Measurements from ENCODE around the gene CANT1. TPM values are rescaled to one million over a fixed set of nuclear protein-coding genes. Genes with fewer than 3 reads are reported as not detected.

The CANT1 gene
- total and polyA plus RNA-seq, 2 of the 13 experiments (the other 11 are each of a cell fraction or from before 2014, with no cell fraction given) = 34.1 to 42.1 TPM

DNA sequence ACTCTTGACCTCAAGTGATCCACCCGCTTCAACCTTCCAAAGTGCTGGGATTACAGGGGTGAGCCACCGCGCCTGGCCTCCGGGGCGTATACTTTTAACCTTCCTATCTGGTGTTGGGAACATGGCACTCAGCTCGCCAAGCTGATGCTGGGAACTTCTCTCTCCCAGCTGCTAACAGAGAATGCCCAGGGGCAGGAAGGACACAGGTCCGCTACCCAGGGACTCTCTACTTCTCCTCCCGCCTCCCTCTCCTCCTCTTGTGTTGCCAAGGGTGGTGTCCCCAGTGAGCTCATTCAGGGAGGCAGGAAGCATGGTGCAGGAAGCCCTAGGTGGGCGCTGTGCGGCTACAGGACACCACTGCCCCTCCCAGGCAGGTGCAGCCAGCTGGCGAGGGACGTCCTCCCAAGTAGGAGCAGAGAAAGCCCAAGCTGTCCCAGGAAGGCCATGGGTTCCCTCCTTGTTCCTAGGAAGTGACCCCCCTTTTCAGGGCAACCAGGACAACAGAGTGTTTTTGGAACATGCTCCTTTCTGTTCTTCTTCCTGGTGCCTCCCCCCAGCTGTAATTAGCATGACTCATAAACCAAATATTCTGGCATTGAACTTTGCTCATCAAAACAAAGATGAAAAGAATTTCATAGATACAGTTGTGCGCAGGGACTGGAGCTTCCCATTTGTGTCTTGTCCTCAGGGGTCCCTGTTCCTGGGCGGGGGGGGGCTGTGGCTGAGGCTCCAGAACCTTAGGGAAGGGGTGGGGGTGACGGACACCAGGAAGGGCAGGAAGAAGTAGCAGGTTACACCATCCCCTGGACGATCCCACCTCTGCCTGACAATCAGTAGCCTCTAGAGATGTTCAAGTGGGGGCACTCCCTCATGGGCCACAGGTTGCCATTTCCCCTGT lies 17.1 kb upstream of the CANT1 start (continued):
- TF ChIP-seq, protein P1, sequence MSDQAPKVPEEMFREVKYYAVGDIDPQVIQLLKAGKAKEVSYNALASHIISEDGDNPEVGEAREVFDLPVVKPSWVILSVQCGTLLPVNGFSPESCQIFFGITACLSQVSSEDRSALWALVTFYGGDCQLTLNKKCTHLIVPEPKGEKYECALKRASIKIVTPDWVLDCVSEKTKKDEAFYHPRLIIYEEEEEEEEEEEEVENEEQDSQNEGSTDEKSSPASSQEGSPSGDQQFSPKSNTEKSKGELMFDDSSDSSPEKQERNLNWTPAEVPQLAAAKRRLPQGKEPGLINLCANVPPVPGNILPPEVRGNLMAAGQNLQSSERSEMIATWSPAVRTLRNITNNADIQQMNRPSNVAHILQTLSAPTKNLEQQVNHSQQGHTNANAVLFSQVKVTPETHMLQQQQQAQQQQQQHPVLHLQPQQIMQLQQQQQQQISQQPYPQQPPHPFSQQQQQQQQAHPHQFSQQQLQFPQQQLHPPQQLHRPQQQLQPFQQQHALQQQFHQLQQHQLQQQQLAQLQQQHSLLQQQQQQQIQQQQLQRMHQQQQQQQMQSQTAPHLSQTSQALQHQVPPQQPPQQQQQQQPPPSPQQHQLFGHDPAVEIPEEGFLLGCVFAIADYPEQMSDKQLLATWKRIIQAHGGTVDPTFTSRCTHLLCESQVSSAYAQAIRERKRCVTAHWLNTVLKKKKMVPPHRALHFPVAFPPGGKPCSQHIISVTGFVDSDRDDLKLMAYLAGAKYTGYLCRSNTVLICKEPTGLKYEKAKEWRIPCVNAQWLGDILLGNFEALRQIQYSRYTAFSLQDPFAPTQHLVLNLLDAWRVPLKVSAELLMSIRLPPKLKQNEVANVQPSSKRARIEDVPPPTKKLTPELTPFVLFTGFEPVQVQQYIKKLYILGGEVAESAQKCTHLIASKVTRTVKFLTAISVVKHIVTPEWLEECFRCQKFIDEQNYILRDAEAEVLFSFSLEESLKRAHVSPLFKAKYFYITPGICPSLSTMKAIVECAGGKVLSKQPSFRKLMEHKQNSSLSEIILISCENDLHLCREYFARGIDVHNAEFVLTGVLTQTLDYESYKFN (CRISPR knock-in tag; conservative IDR thresholded peaks at IDR 0.05) = peak; percentile 99
- TF ChIP-seq RCOR2 (CRISPR knock-in tag; IDR thresholded peaks at IDR 0.05) (peak; percentile 65; the same call in 1 of the 2 replicates), NCOR1 (IDR thresholded peaks at IDR 0.05; ENCODE audit: borderline replicate concordance, low read length) (peak; percentile 90), HNF4G (IDR thresholded peaks at IDR 0.05; ENCODE audit: borderline replicate concordance, low read depth, low read length) (peak; percentile 95), HNF4G (CRISPR knock-in tag; IDR thresholded peaks at IDR 0.05; ENCODE audit: borderline replicate concordance, low read depth) (peak; percentile 50; the same call in 1 of the 2 replicates), IKZF1 (IDR thresholded peaks at IDR 0.05) (no peak), MIXL1 (CRISPR knock-in tag; IDR thresholded peaks at IDR 0.05) (peak; percentile 98), CBFB (CRISPR knock-in tag; IDR thresholded peaks at IDR 0.05) (no peak; the same call in 1 of the 2 replicates), FOXK2 (IDR thresholded peaks at IDR 0.05) (peak; percentile 30; the same call in 1 of the 2 replicates), TCF7L2 (IDR thresholded peaks at IDR 0.05; ENCODE audit: low read depth, low read length) (peak; percentile 28; the same call in 1 of the 2 replicates), PHF21A (CRISPR knock-in tag; IDR thresholded peaks at IDR 0.05) (peak; percentile 95), ZNF839 (CRISPR knock-in tag; IDR thresholded peaks at IDR 0.05; ENCODE audit: borderline replicate concordance) (peak; percentile 90; the same call in 1 of the 2 replicates), ZFP90 (CRISPR knock-in tag; IDR thresholded peaks at IDR 0.05; ENCODE audit: borderline replicate concordance) (peak; percentile 41), MYC (CRISPR knock-in tag; IDR thresholded peaks at IDR 0.05; ENCODE audit: borderline replicate concordance) (peak; percentile 68), ZNF224 (CRISPR knock-in tag; IDR thresholded peaks at IDR 0.05) (no peak), IRX3 (CRISPR knock-in tag; IDR thresholded peaks at IDR 0.05; ENCODE audit: borderline replicate concordance, low read depth) (no peak), CREB1 (IDR thresholded peaks at IDR 0.05) (peak; percentile 47), CREB1 (CRISPR knock-in tag; IDR thresholded peaks at IDR 0.05) (peak; percentile 58; the same call in 1 of the 2 replicates), RORA (CRISPR knock-in tag; IDR thresholded peaks at IDR 0.05) (no peak)
- TF ChIP-seq, protein P2, sequence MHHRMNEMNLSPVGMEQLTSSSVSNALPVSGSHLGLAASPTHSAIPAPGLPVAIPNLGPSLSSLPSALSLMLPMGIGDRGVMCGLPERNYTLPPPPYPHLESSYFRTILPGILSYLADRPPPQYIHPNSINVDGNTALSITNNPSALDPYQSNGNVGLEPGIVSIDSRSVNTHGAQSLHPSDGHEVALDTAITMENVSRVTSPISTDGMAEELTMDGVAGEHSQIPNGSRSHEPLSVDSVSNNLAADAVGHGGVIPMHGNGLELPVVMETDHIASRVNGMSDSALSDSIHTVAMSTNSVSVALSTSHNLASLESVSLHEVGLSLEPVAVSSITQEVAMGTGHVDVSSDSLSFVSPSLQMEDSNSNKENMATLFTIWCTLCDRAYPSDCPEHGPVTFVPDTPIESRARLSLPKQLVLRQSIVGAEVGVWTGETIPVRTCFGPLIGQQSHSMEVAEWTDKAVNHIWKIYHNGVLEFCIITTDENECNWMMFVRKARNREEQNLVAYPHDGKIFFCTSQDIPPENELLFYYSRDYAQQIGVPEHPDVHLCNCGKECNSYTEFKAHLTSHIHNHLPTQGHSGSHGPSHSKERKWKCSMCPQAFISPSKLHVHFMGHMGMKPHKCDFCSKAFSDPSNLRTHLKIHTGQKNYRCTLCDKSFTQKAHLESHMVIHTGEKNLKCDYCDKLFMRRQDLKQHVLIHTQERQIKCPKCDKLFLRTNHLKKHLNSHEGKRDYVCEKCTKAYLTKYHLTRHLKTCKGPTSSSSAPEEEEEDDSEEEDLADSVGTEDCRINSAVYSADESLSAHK (CRISPR knock-in tag; IDR thresholded peaks at IDR 0.05; ENCODE audit: borderline replicate concordance) = peak; percentile 61; the same call in 1 of the 2 replicates
- TF ChIP-seq, protein P3, sequence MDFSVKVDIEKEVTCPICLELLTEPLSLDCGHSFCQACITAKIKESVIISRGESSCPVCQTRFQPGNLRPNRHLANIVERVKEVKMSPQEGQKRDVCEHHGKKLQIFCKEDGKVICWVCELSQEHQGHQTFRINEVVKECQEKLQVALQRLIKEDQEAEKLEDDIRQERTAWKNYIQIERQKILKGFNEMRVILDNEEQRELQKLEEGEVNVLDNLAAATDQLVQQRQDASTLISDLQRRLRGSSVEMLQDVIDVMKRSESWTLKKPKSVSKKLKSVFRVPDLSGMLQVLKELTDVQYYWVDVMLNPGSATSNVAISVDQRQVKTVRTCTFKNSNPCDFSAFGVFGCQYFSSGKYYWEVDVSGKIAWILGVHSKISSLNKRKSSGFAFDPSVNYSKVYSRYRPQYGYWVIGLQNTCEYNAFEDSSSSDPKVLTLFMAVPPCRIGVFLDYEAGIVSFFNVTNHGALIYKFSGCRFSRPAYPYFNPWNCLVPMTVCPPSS (IDR thresholded peaks at IDR 0.05) = no peak
- TF ChIP-seq, protein P4, sequence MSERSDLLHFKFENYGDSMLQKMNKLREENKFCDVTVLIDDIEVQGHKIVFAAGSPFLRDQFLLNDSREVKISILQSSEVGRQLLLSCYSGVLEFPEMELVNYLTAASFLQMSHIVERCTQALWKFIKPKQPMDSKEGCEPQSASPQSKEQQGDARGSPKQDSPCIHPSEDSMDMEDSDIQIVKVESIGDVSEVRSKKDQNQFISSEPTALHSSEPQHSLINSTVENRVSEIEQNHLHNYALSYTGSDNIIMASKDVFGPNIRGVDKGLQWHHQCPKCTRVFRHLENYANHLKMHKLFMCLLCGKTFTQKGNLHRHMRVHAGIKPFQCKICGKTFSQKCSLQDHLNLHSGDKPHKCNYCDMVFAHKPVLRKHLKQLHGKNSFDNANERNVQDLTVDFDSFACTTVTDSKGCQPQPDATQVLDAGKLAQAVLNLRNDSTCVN (CRISPR knock-in tag; IDR thresholded peaks at IDR 0.05; ENCODE audit: borderline replicate concordance) = no peak; the same call in none of the 2 replicates
